ENCODE results near the gene CUL9.
A peak's percentile ranks its signal among the peaks of the same experiment; 100 is the strongest.

DNA sequence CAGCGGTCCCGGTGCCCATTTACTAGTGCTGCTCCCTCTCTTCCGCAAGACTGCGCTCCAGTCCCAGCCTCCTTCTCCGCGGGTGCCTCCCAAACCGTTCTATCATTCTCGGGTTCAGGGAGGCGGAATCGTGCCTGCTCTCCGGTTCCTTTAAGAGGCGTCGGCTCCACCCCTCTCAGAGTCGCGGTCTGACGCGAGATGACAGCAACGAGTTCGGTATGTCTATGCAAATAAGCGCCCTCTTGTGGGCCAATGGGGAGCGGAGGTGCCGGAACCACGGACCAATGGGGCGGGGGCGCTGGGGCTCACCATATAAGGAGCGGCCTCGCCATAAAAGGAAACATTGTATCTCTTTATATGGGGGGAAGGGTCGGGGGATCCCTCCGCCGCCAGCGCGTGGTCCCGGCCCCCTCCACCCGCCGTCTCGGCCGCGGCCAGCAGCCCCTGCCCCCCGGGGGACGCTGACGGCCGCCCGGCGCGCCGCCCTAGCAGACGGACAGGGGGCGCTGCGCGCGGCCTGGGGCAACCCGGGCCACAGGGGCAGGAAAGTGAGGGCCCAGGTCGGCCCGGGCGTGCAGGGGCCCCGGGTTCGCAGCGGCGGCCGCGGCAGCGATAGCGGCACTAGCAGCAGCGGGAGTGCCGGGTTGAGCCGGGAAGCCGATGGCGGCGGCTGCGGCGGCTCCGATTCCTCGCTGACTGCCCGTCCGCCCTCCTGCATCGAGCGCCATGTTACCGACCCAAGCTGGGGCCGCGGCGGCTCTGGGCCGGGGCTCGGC lies 10.9 kb upstream of the CUL9 start, which contains the start of gene SRF:
- TF ChIP-seq CTCF (IDR thresholded peaks at IDR 0.05; ENCODE audit: borderline replicate concordance, extremely low read depth, low read length, poor library complexity, severe bottlenecking) = peak; percentile 66
- TF ChIP-seq EZH2 (IDR thresholded peaks at IDR 0.05; ENCODE audit: borderline replicate concordance, low read depth, low read length, severe bottlenecking) = no peak
